ENCODE data around the gene OOEP.

- TF ChIP-seq, protein P1, sequence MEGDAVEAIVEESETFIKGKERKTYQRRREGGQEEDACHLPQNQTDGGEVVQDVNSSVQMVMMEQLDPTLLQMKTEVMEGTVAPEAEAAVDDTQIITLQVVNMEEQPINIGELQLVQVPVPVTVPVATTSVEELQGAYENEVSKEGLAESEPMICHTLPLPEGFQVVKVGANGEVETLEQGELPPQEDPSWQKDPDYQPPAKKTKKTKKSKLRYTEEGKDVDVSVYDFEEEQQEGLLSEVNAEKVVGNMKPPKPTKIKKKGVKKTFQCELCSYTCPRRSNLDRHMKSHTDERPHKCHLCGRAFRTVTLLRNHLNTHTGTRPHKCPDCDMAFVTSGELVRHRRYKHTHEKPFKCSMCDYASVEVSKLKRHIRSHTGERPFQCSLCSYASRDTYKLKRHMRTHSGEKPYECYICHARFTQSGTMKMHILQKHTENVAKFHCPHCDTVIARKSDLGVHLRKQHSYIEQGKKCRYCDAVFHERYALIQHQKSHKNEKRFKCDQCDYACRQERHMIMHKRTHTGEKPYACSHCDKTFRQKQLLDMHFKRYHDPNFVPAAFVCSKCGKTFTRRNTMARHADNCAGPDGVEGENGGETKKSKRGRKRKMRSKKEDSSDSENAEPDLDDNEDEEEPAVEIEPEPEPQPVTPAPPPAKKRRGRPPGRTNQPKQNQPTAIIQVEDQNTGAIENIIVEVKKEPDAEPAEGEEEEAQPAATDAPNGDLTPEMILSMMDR (IDR thresholded peaks at IDR 0.05; ENCODE audit: low read length): peak; percentile 29
- TF ChIP-seq EZH2 (optimal IDR thresholded peaks at IDR 0.05; ENCODE audit: low read depth, low read length): no peak
- no peak for TF ChIP-seq EZH2phosphoT487 (IDR thresholded peaks at IDR 0.05; ENCODE audit: low read length)
Observed at GRCh38 chr6:73388800-73389512, 19.3 kb upstream of the OOEP start.

All from MM.1S (cell line).